ENCODE measurements around the gene PROSER3. TPM values are rescaled to one million over a fixed set of nuclear protein-coding genes. Genes with fewer than 3 reads are reported as not detected.

Gene PROSER3
- total and polyA plus RNA-seq, 2 donors (not counting 1 experiment from before 2014, with no cell fraction given): 3.8 to 8.1 TPM

- peak overlapping the region; percentile 68 for H3K27ac ChIP-seq (ENCODE audit: insufficient read depth, low read length)
- H3K4me2 ChIP-seq (ENCODE audit: extremely low read depth, insufficient read depth, low read length): peak overlapping the region; percentile 89
- no peak overlapping the region for H2AFZ ChIP-seq (ENCODE audit: low read length)
- H3K36me3 ChIP-seq (ENCODE audit: control insufficient read depth, insufficient read depth, low read length): peaks cover 24% of the 10 kb centered on the region
- H3K9me3 ChIP-seq (ENCODE audit: control insufficient read depth, insufficient read depth, low read depth, low read length): no peaks in the 10 kb centered on the region
- H3K4me1 ChIP-seq (ENCODE audit: control insufficient read depth, extremely low read depth, insufficient read depth, low read length): peaks cover 9% of the 10 kb centered on the region
- peak overlapping the region; percentile 77 for H3K9ac ChIP-seq (ENCODE audit: insufficient read depth, low read length)
- no peak for TF ChIP-seq CTCF (conservative IDR thresholded peaks at IDR 0.05 in 1 of 2, IDR thresholded peaks at IDR 0.05 in 1 of 2; ENCODE audit: low read depth in 1 of 2, low read length in 2 of 2)
- H4K20me1 ChIP-seq (ENCODE audit: control insufficient read depth, extremely low read depth, insufficient read depth, low read length): no peaks in the 10 kb centered on the region
- peak overlapping the region; percentile 74 to 87 (median 80) for H3K4me3 ChIP-seq (replicated peaks in 1 of 4; ENCODE audit: control extremely low read depth in 1 of 4, insufficient read depth in 1 of 4, low read depth in 3 of 4, low read length in 4 of 4)
- H3K79me2 ChIP-seq (ENCODE audit: control insufficient read depth, insufficient read depth, low read length): peaks cover 33% of the 10 kb centered on the region
- peak in 1 of 2 donors; percentile 15 for DNase-seq (ENCODE audit: low read depth in 2 of 2)
- no peaks in the 10 kb centered on the region for H3K27me3 ChIP-seq (ENCODE audit: control insufficient read depth, insufficient read depth, low read length)
These were observed 39.5 kb upstream of the PROSER3 start for GRCh38 chr19:35718345-35719041.

GRCh38 chr19:35719402-35720162, 38.4 kb upstream of the PROSER3 start:
- peaks cover 33% of the 10 kb centered on the region for H3K79me2 ChIP-seq (ENCODE audit: control insufficient read depth, insufficient read depth, low read length)
- TF ChIP-seq CTCF (conservative IDR thresholded peaks at IDR 0.05 in 1 of 2, IDR thresholded peaks at IDR 0.05 in 1 of 2; ENCODE audit: low read depth in 1 of 2, low read length in 2 of 2): no peak
- TF ChIP-seq EZH2 (IDR thresholded peaks at IDR 0.05; ENCODE audit: low read length, missing control alignments): no peak

GRCh38 chr19:35720163-35720524, 37.8 kb upstream of the PROSER3 start:
- Histone ChIP-seq H3K27ac (ENCODE audit: insufficient read depth, low read length) (no peak overlapping the region), H3K4me2 (ENCODE audit: extremely low read depth, insufficient read depth, low read length) (no peak overlapping the region), H3K4me1 (ENCODE audit: control insufficient read depth, extremely low read depth, insufficient read depth, low read length) (peaks cover 9% of the 10 kb centered on the region), H2AFZ (ENCODE audit: low read length) (no peak overlapping the region), H3K79me2 (ENCODE audit: control insufficient read depth, insufficient read depth, low read length) (peaks cover 33% of the 10 kb centered on the region), H3K4me3 (replicated peaks in 1 of 4; ENCODE audit: control extremely low read depth in 1 of 4, insufficient read depth in 1 of 4, low read depth in 3 of 4, low read length in 4 of 4) (no peak overlapping the region), H3K36me3 (ENCODE audit: control insufficient read depth, insufficient read depth, low read length) (peaks cover 31% of the 10 kb centered on the region), H3K27me3 (ENCODE audit: control insufficient read depth, insufficient read depth, low read length) (no peaks in the 10 kb centered on the region), H3K9ac (ENCODE audit: insufficient read depth, low read length) (no peak overlapping the region), H3K9me3 (ENCODE audit: control insufficient read depth, insufficient read depth, low read depth, low read length) (no peaks in the 10 kb centered on the region), H4K20me1 (ENCODE audit: control insufficient read depth, extremely low read depth, insufficient read depth, low read length) (no peaks in the 10 kb centered on the region)
- DNase-seq (ENCODE audit: low read depth in 2 of 2): no peak
- no peak for TF ChIP-seq EZH2 (IDR thresholded peaks at IDR 0.05; ENCODE audit: low read length, missing control alignments)
- TF ChIP-seq CTCF (conservative IDR thresholded peaks at IDR 0.05 in 1 of 2, IDR thresholded peaks at IDR 0.05 in 1 of 2; ENCODE audit: low read depth in 1 of 2, low read length in 2 of 2): no peak

More at GRCh38 chr19:35719402-35720162, 38.4 kb upstream of the PROSER3 start:
- peaks cover 9% of the 10 kb centered on the region for H3K4me1 ChIP-seq (ENCODE audit: control insufficient read depth, extremely low read depth, insufficient read depth, low read length)
- H3K4me2 ChIP-seq (ENCODE audit: extremely low read depth, insufficient read depth, low read length): peak overlapping the region; percentile 89
- no peak for DNase-seq (ENCODE audit: low read depth in 2 of 2)
- H3K27ac ChIP-seq (ENCODE audit: insufficient read depth, low read length): no peak overlapping the region
- no peaks in the 10 kb centered on the region for H3K9me3 ChIP-seq (ENCODE audit: control insufficient read depth, insufficient read depth, low read depth, low read length)
- no peaks in the 10 kb centered on the region for H4K20me1 ChIP-seq (ENCODE audit: control insufficient read depth, extremely low read depth, insufficient read depth, low read length)
- H3K27me3 ChIP-seq (ENCODE audit: control insufficient read depth, insufficient read depth, low read length): no peaks in the 10 kb centered on the region
- peaks cover 29% of the 10 kb centered on the region for H3K36me3 ChIP-seq (ENCODE audit: control insufficient read depth, insufficient read depth, low read length)
- H2AFZ ChIP-seq (ENCODE audit: low read length): no peak overlapping the region
- H3K9ac ChIP-seq (ENCODE audit: insufficient read depth, low read length): peak overlapping the region; percentile 26
- H3K4me3 ChIP-seq (replicated peaks in 1 of 4; ENCODE audit: control extremely low read depth in 1 of 4, insufficient read depth in 1 of 4, low read depth in 3 of 4, low read length in 4 of 4): peak overlapping the region; percentile 74 to 87 (median 80)
